ENCODE results near the gene SPAG16.

DNA sequence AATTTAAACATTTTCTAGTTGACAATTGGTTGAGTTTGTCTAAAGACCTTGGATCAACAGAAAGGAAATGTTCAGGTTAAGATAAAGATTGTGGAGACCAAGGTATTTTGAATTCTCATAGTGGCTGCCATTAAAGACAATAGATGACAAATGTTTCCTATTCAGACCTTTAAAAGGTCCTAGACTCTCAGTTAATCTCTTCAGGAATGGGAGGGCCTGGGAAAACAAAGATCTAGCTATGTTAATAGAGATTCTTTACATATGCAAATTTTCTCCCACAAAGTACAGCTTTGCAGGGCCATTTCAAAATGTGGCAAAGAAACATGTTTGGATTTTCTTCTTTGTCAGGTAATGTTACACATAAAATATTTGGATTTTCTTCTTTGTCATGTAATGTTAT lies 403.9 kb downstream of the SPAG16 start:
- TF ChIP-seq, protein P1, sequence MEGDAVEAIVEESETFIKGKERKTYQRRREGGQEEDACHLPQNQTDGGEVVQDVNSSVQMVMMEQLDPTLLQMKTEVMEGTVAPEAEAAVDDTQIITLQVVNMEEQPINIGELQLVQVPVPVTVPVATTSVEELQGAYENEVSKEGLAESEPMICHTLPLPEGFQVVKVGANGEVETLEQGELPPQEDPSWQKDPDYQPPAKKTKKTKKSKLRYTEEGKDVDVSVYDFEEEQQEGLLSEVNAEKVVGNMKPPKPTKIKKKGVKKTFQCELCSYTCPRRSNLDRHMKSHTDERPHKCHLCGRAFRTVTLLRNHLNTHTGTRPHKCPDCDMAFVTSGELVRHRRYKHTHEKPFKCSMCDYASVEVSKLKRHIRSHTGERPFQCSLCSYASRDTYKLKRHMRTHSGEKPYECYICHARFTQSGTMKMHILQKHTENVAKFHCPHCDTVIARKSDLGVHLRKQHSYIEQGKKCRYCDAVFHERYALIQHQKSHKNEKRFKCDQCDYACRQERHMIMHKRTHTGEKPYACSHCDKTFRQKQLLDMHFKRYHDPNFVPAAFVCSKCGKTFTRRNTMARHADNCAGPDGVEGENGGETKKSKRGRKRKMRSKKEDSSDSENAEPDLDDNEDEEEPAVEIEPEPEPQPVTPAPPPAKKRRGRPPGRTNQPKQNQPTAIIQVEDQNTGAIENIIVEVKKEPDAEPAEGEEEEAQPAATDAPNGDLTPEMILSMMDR (IDR thresholded peaks at IDR 0.05): no peak
- TF ChIP-seq POLR2A (IDR thresholded peaks at IDR 0.05) (no peak), EP300 (IDR thresholded peaks at IDR 0.05) (no peak)

Data from tibial nerve (tissue), 4 donors.